B cell (primary cell): Measurements from ENCODE around the gene TMEM145. TPM values are rescaled to one million over a fixed set of nuclear protein-coding genes. Genes with fewer than 3 reads are reported as not detected.
A peak's percentile ranks its signal among the peaks of the same experiment; 100 is the strongest.

Source experiments
- ATAC-seq: fragments of 200-7000 bp; cut with Tn5 transposase; one replicate; pipeline ENCODE4 v1.10.0; 2021; ENCODE audit warnings: low read depth, mild to moderate bottlenecking, moderate number of reproducible peaks, moderate library complexity
- CTCF ChIA-PET: fragments of 350-600 bp; sonication (Branson Sonifier 250); formaldehyde crosslinking; loops from one replicate; lab custom pipeline; 2021; ENCODE audit warnings: antibody characterized with exemption, inconsistent platforms; lab: Charles Lee
- POLR2A ChIA-PET: fragments of 350-600 bp; sonication (Branson Sonifier 250); formaldehyde crosslinking; loops from one replicate; lab custom pipeline; 2021; ENCODE audit warnings: antibody characterized with exemption; lab: Charles Lee
- DNase-seq: peaks from one replicate; pipeline ENCODE4 v3.0.0; 2013
- H2AFZ ChIP-seq: 2 replicates; pipeline ENCODE4 v1.6.1; 2012; ENCODE audit warnings: mild to moderate bottlenecking, low read depth, low read length; ENCODE audit not compliant: insufficient read depth, poor library complexity, severe bottlenecking
- H3K27ac ChIP-seq, 2 donors: 1 replicate in 1 of 2; 2 replicates in 1 of 2; pipeline ENCODE4 v1.5.1; 2012 to 2013; ENCODE audit warnings: low read length in 2 of 2, mild to moderate bottlenecking in 2 of 2, moderate library complexity in 1 of 2
- H3K27me3 ChIP-seq, 4 experiments: fragments of 200-600 bp in 1 of 4; sonication (generic) in 1 of 4; replicated peaks in 1 of 4; 1 replicate in 2 of 4; 2 replicates in 2 of 4; pipeline versions ENCODE4 v1.6.1 to v1.7.0; 2013 to 2016; ENCODE audit warnings: low read length in 3 of 4, mild to moderate bottlenecking in 2 of 4, mixed read lengths in 1 of 4, moderate library complexity in 1 of 4; ENCODE audit not compliant: insufficient read depth in 4 of 4, control insufficient read depth in 3 of 4; ENCODE audit errors: control extremely low read depth in 1 of 4
- H3K36me3 ChIP-seq, 2 experiments: replicated peaks in 1 of 2; 1 replicate in 1 of 2; 2 replicates in 1 of 2; pipeline versions ENCODE4 v1.6.1 to v1.7.1; 2013; ENCODE audit warnings: low read length in 1 of 2; ENCODE audit not compliant: insufficient read depth in 2 of 2, control insufficient read depth in 1 of 2; ENCODE audit errors: control extremely low read depth in 1 of 2, extremely low read depth in 1 of 2
- H3K4me1 ChIP-seq, 2 donors: fragments of 200-600 bp in 1 of 2; sonication (generic) in 1 of 2; 1 replicate in 1 of 2; 2 replicates in 1 of 2; pipeline versions ENCODE4 v1.5.1 to v1.6.1; 2013 to 2017; ENCODE audit warnings: low read length in 2 of 2; ENCODE audit not compliant: control insufficient read depth in 2 of 2, insufficient read depth in 2 of 2
- H3K4me2 ChIP-seq: replicated peaks from 2 replicates; pipeline ENCODE3; 2012; ENCODE audit warnings: mild to moderate bottlenecking, low read depth, low read length; ENCODE audit not compliant: poor library complexity, severe bottlenecking
- H3K4me3 ChIP-seq, 5 experiments: fragments of 200-600 bp in 1 of 5; sonication (generic) in 1 of 5; 1 replicate in 3 of 5; 2 replicates in 2 of 5; pipeline versions ENCODE4 v1.5.1 to v1.7.0; 2011 to 2016; ENCODE audit warnings: low read length in 4 of 5, mild to moderate bottlenecking in 4 of 5, low read depth in 2 of 5, control low read depth in 1 of 5, moderate library complexity in 1 of 5; ENCODE audit not compliant: insufficient read depth in 1 of 5; ENCODE audit errors: control extremely low read depth in 1 of 5, extremely low read depth in 1 of 5
- H3K79me2 ChIP-seq: fragments of 200-600 bp; sonication (generic); one replicate; pipeline ENCODE4 v1.6.0; 2016; ENCODE audit warnings: low read length; ENCODE audit not compliant: control insufficient read depth, insufficient read depth
- H3K9ac ChIP-seq: fragments of 200-600 bp; sonication (generic); 2 replicates; pipeline ENCODE4 v1.6.1; 2017; ENCODE audit warnings: mild to moderate bottlenecking, low read length, moderate library complexity
- H3K9me3 ChIP-seq, 3 donors: one replicate each; pipeline versions ENCODE4 v1.6.1 to v1.7.1; 2013; ENCODE audit warnings: low read length in 2 of 3; ENCODE audit not compliant: control insufficient read depth in 2 of 3, insufficient read depth in 1 of 3; ENCODE audit errors: control extremely low read depth in 1 of 3
- H4K20me1 ChIP-seq: 2 replicates; pipeline ENCODE4 v1.6.0; 2012; ENCODE audit warnings: mild to moderate bottlenecking, low read length; ENCODE audit not compliant: insufficient read depth, control insufficient read depth, poor library complexity, severe bottlenecking
- H3K27ac Mint-ChIP-seq: one replicate; pipeline ENCODE4 v1.8.0; 2021; ENCODE audit warnings: mixed read lengths
- H3K27me3 Mint-ChIP-seq: one replicate; pipeline ENCODE4 v1.8.0; 2021; ENCODE audit warnings: mixed read lengths
- H3K4me1 Mint-ChIP-seq: one replicate; pipeline ENCODE4 v1.8.0; 2021; ENCODE audit warnings: mixed read lengths
- H3K4me3 Mint-ChIP-seq: one replicate; pipeline ENCODE4 v1.8.0; 2021; ENCODE audit warnings: mixed read lengths
- H3K9me3 Mint-ChIP-seq: one replicate; pipeline ENCODE4 v1.8.0; 2022; ENCODE audit warnings: mixed read lengths; ENCODE audit not compliant: insufficient read depth
- EZH2 ChIP-seq: IDR thresholded peaks from 2 replicates; pipeline ENCODE4 v1.6.1; 2012; ENCODE audit warnings: borderline replicate concordance, low read depth, mild to moderate bottlenecking, moderate library complexity, low read length; ENCODE audit not compliant: insufficient read depth, poor library complexity, severe bottlenecking
- WGBS: methylation state at CpG from one replicate; pipeline ENCODE4 v1.1.5; 2013; ENCODE audit warnings: missing lambda C conversion rate; ENCODE audit not compliant: insufficient coverage; 5-methylcytosine and 5-hydroxymethylcytosine counted together
- intact Hi-C: fragments of 100-400 bp; cut with micrococcal nuclease; formaldehyde crosslinking; loops from one replicate; pipeline ENCODE4 v1.10.0; 2022
- polyA plus RNA-seq: library from polyadenylated mRNA; depleted of rRNA; stranded (reverse); fragments of >200 nt; gene quantifications from 2 replicates; pipeline ENCODE4 v1.2.3, GENCODE V29; 2012
- total RNA-seq, 2 donors: library from RNA; stranded (reverse); fragments of 120-200 nt in 1 of 2; gene quantifications; 1 replicate in 1 of 2; 2 replicates in 1 of 2; pipeline versions ENCODE4 v1.2.3 to v1.2.4, GENCODE V29; 2013 to 2022
- TF ChIP-seq, protein P1 (sequence below): fragments of 200-600 bp; IDR thresholded peaks from one replicate; pipeline ENCODE4 v1.8.0; 2022; ENCODE audit warnings: antibody characterized with exemption, mild to moderate bottlenecking

Gene TMEM145
- total and polyA plus RNA-seq, 2 donors (not counting 1 experiment from before 2014, with no cell fraction given) = not detected

DNA sequence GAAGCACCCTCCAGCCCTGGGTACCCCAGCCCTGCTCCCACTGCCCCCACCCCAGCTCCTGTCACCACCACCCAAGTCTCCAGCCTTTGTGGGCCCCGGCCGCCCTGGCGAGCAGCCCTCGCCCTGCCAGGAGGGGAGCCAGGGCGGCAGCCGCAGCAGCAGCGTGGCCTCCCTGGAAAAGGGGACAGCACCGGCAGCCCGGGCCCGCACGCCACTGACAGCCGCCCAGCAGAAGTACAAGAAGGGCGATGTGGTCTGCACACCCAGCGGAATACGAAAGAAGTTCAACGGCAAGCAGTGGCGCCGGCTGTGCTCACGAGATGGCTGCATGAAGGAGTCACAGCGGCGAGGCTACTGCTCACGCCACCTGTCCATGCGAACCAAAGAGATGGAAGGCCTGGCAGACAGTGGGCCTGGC is 40.1 kb upstream of the TMEM145 start:
- POLR2A ChIA-PET = interaction anchor here (0.6 kb wide), 2 partner anchors 9 to 15 kb away, joined by 4 to 6 read pairs; no protein-coding TSS in a partner anchor
- Histone ChIP-seq H3K36me3 (peaks cover 0 to 30% of the 10 kb centered on the region in 2 experiments), H4K20me1 (peaks cover 7% of the 10 kb centered on the region), H3K9me3 (no peaks in the 10 kb centered on the region), H3K4me2 (no peak overlapping the region), H3K79me2 (peaks cover 84% of the 10 kb centered on the region), H3K27ac (no peak overlapping the region), H3K9ac (no peak overlapping the region), H3K4me3 (no peak overlapping the region), H3K27me3 (no peaks in the 10 kb centered on the region), H3K4me1 (peaks cover 21 to 27% of the 10 kb centered on the region in 2 donors), H2AFZ (no peak overlapping the region)
- intact Hi-C loops = no loop called here
- H3K4me3 Mint-ChIP-seq = no peak overlapping the region
- no peak for ATAC-seq
- TF ChIP-seq, protein P1, sequence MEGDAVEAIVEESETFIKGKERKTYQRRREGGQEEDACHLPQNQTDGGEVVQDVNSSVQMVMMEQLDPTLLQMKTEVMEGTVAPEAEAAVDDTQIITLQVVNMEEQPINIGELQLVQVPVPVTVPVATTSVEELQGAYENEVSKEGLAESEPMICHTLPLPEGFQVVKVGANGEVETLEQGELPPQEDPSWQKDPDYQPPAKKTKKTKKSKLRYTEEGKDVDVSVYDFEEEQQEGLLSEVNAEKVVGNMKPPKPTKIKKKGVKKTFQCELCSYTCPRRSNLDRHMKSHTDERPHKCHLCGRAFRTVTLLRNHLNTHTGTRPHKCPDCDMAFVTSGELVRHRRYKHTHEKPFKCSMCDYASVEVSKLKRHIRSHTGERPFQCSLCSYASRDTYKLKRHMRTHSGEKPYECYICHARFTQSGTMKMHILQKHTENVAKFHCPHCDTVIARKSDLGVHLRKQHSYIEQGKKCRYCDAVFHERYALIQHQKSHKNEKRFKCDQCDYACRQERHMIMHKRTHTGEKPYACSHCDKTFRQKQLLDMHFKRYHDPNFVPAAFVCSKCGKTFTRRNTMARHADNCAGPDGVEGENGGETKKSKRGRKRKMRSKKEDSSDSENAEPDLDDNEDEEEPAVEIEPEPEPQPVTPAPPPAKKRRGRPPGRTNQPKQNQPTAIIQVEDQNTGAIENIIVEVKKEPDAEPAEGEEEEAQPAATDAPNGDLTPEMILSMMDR = no peak
- no peak for TF ChIP-seq EZH2
- no peaks in the 10 kb centered on the region for H3K27me3 Mint-ChIP-seq
- no peaks in the 10 kb centered on the region for H3K9me3 Mint-ChIP-seq
- H3K4me1 Mint-ChIP-seq = peaks cover 41% of the 10 kb centered on the region
- whole genome bisulfite sequencing = 98% methylated on average over 23 of the region's 23 CpGs
- H3K27ac Mint-ChIP-seq = no peak overlapping the region
- DNase-seq = no peak
- CTCF ChIA-PET = no interaction called here

DNA sequence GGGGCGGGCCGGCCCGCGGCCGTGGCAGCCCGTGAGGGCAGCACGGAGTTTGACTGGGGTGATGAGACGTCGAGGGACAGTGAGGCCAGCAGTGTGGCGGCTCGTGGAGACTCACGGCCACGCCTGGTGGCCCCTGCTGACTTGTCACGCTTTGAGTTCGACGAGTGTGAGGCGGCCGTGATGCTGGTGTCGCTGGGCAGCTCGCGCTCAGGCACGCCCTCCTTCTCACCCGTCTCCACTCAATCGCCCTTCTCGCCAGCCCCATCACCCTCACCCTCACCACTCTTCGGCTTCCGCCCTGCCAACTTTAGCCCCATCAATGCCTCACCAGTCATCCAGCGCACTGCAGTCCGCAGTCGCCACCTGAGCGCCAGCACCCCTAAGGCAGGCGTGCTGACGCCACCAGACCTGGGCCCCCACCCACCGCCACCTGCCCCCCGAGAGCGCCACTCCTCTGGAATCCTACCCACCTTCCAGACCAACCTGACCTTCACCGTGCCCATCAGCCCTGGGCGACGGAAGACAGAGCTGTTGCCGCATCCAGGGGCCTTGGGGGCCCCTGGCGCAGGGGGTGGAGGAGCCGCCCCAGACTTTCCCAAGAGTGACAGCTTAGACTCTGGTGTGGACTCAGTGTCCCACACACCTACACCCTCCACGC is 39.6 kb upstream of the TMEM145 start:
- 98% methylated on average over 37 of the region's 43 CpGs for WGBS
- Mint-ChIP-seq H3K9me3 (no peaks in the 10 kb centered on the region), H3K4me3 (no peak overlapping the region), H3K27me3 (no peaks in the 10 kb centered on the region), H3K4me1 (peaks cover 45% of the 10 kb centered on the region), H3K27ac (no peak overlapping the region)
- H3K4me3 ChIP-seq = no peak overlapping the region
- ChIA-PET CTCF (no interaction called here), POLR2A (interaction anchor here (0.6 kb wide), 1 partner anchor 15 kb away, joined by 6 read pairs; no protein-coding TSS in a partner anchor)
- TF ChIP-seq, protein P1 = no peak
- no peak for TF ChIP-seq EZH2
- DNase-seq (peak; percentile 16), ATAC-seq (no peak)
- H3K4me2 ChIP-seq = no peak overlapping the region
- H3K9ac ChIP-seq = no peak overlapping the region
- no peaks in the 10 kb centered on the region for H3K27me3 ChIP-seq
- H3K27ac ChIP-seq = no peak overlapping the region
- peaks cover 89% of the 10 kb centered on the region for H3K79me2 ChIP-seq
- H3K9me3 ChIP-seq = no peaks in the 10 kb centered on the region
- H4K20me1 ChIP-seq = peaks cover 7% of the 10 kb centered on the region
- H3K4me1 ChIP-seq = peaks cover 21 to 32% of the 10 kb centered on the region in 2 donors
- H3K36me3 ChIP-seq = peaks cover 0 to 30% of the 10 kb centered on the region in 2 experiments
- intact Hi-C loops = no loop called here
- H2AFZ ChIP-seq = no peak overlapping the region
